Thyroid gland (tissue), 4 donors: ENCODE measurements around the gene MLH3.

Experiments used
- POLR2A ChIP-seq, 2 donors: fragments of 450-650 bp; IDR thresholded peaks; one replicate each; pipeline ENCODE4 v1.6.1; 2017; ENCODE audit warnings: antibody characterized with exemption in 2 of 2, mild to moderate bottlenecking in 2 of 2, moderate library complexity in 1 of 2
- TF ChIP-seq, protein P1 (sequence below), 6 experiments: fragments of 200-600 bp in 3 of 6; fragments of 450-650 bp in 3 of 6; sonication (generic) in 3 of 6; IDR thresholded peaks; one replicate each; pipeline ENCODE4 v1.5.1; 2016 to 2019; ENCODE audit warnings: antibody characterized with exemption in 6 of 6, mild to moderate bottlenecking in 2 of 6, inconsistent platforms in 1 of 6, moderate library complexity in 1 of 6

DNA sequence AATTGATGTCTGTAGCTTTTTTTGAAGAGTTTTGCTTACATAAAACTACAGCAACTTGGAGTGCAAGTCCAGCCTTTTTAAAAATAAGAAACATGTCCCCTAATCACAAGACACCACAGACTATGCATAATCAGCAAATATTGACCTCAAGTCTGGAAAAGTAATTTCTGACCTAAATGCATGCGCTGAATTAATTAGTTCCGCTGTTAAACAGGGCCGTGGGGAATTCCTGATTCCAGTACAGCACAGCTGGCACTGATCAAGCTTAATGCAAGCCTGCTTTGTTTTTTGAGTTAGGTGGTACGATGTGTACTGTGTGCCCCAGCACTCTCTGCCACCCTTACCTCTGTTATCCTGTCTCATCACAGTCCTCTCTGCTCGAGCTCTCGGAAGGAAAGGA lies 9.2 kb downstream of the MLH3 start:
- TF ChIP-seq, protein P1, sequence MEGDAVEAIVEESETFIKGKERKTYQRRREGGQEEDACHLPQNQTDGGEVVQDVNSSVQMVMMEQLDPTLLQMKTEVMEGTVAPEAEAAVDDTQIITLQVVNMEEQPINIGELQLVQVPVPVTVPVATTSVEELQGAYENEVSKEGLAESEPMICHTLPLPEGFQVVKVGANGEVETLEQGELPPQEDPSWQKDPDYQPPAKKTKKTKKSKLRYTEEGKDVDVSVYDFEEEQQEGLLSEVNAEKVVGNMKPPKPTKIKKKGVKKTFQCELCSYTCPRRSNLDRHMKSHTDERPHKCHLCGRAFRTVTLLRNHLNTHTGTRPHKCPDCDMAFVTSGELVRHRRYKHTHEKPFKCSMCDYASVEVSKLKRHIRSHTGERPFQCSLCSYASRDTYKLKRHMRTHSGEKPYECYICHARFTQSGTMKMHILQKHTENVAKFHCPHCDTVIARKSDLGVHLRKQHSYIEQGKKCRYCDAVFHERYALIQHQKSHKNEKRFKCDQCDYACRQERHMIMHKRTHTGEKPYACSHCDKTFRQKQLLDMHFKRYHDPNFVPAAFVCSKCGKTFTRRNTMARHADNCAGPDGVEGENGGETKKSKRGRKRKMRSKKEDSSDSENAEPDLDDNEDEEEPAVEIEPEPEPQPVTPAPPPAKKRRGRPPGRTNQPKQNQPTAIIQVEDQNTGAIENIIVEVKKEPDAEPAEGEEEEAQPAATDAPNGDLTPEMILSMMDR (IDR thresholded peaks at IDR 0.05), result no peak
- TF ChIP-seq POLR2A (IDR thresholded peaks at IDR 0.05), result no peak
